ENCODE measurements around the gene ZNF853.

- no peak for TF ChIP-seq EZH2 (IDR thresholded peaks at IDR 0.05)
- TF ChIP-seq POLR2AphosphoS5 (IDR thresholded peaks at IDR 0.05; ENCODE audit: borderline replicate concordance, low read depth, low read length), result no peak
These were observed 8.4 kb upstream of the ZNF853 start for GRCh38 chr7:6606866-6607583.

Data from SK-N-MC (cell line).